ENCODE results near the gene ACTL8.
"Not testable (repeated sequence)": the region's sequence is repeated elsewhere in the genome, so short reads cannot be mapped to it uniquely, and the experiment has no call there.

The ACTL8 gene

GRCh38 chr1:17744666-17745478 is 10.3 kb upstream of the ACTL8 start:
- H3K4me1 ChIP-seq = no peaks in the 10 kb centered on the region
- no peak overlapping the region for H3K27ac ChIP-seq
- no peaks in the 10 kb centered on the region for H4K20me1 ChIP-seq
- H3K9ac ChIP-seq = no peak overlapping the region
- no peaks in the 10 kb centered on the region for H3K36me3 ChIP-seq
- H3K4me2 ChIP-seq = no peak overlapping the region
- TF ChIP-seq Cebpa-rat (IDR thresholded peaks at IDR 0.05) = no peak
- H3K4me3 ChIP-seq = no peak overlapping the region
- no peaks in the 10 kb centered on the region for H3K9me3 ChIP-seq
- no peaks in the 10 kb centered on the region for H3K27me3 ChIP-seq

- Histone ChIP-seq H3K36me3 (no peaks in the 10 kb centered on the region), H3K27ac (no peak overlapping the region), H3K9me3 (no peaks in the 10 kb centered on the region), H3K9ac (no peak overlapping the region), H3K27me3 (no peaks in the 10 kb centered on the region), H3K4me2 (no peak overlapping the region), H3K4me3 (no peak overlapping the region), H3K4me1 (no peaks in the 10 kb centered on the region), H4K20me1 (no peaks in the 10 kb centered on the region)
- no peak for TF ChIP-seq Cebpa-rat (IDR thresholded peaks at IDR 0.05)
Measured at GRCh38 chr1:17745479-17745955, 9.6 kb upstream of the ACTL8 start.

GRCh38 chr1:17746281-17746680 is 8.9 kb upstream of the ACTL8 start:
- H3K4me3 ChIP-seq, H3K4me1 ChIP-seq, H3K9me3 ChIP-seq, H3K36me3 ChIP-seq, H3K9ac ChIP-seq, H3K4me2 ChIP-seq, H4K20me1 ChIP-seq, H3K27me3 ChIP-seq, H3K27ac ChIP-seq: not testable (repeated sequence)

- no peak for TF ChIP-seq Cebpa-rat (IDR thresholded peaks at IDR 0.05)
- Histone ChIP-seq H3K27ac (no peak overlapping the region), H3K9me3 (no peaks in the 10 kb centered on the region), H4K20me1 (no peaks in the 10 kb centered on the region), H3K9ac (no peak overlapping the region), H3K4me3 (no peak overlapping the region), H3K4me1 (no peaks in the 10 kb centered on the region), H3K36me3 (no peaks in the 10 kb centered on the region), H3K4me2 (no peak overlapping the region), H3K27me3 (no peaks in the 10 kb centered on the region)
Measured at GRCh38 chr1:17746920-17747319, 8.2 kb upstream of the ACTL8 start.

DNA sequence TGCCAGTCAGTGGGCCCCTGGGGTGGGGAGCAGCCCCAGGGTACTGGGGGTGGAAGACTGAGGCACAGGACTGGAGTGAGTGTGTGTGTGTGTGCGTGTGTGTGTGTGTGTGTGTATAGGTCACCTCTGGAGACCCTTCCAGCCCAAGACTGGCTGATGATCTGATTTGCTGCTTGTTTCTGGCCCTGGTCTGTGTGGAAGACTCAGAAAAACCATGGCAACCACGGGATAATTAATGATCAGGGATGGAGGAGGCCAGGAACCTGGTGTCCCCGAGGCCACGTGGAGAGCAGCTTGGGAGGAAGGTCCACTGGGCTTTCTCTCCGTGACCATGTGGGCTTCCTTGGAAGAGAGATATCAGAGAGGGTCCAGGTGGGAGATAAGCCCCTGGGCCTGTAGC is 4.8 kb upstream of the ACTL8 start:
- no peaks in the 10 kb centered on the region for H3K27me3 ChIP-seq
- peaks cover 16% of the 10 kb centered on the region for H3K9me3 ChIP-seq
- H3K4me2 ChIP-seq = no peak overlapping the region
- no peak overlapping the region for H3K27ac ChIP-seq
- no peaks in the 10 kb centered on the region for H3K4me1 ChIP-seq
- no peak overlapping the region for H3K4me3 ChIP-seq
- no peak overlapping the region for H3K9ac ChIP-seq
- no peaks in the 10 kb centered on the region for H3K36me3 ChIP-seq
- no peaks in the 10 kb centered on the region for H4K20me1 ChIP-seq
- TF ChIP-seq Cebpa-rat (IDR thresholded peaks at IDR 0.05) = no peak

- H4K20me1 ChIP-seq = no peaks in the 10 kb centered on the region
Measured at GRCh38 chr1:17752356-17752755, 2.8 kb upstream of the ACTL8 start.

GRCh38 chr1:17757426-17757825 is 2.3 kb downstream of the ACTL8 start:
- Histone ChIP-seq H3K9me3 (peaks cover 60% of the 10 kb centered on the region), H3K27ac (no peak overlapping the region), H3K4me1 (no peaks in the 10 kb centered on the region), H3K9ac (no peak overlapping the region), H4K20me1 (no peaks in the 10 kb centered on the region), H3K36me3 (no peaks in the 10 kb centered on the region), H3K4me3 (no peak overlapping the region), H3K4me2 (no peak overlapping the region), H3K27me3 (no peaks in the 10 kb centered on the region)
- TF ChIP-seq Cebpa-rat (IDR thresholded peaks at IDR 0.05) = no peak

More at GRCh38 chr1:17752356-17752755, 2.8 kb upstream of the ACTL8 start:
- Histone ChIP-seq H3K4me1 (no peaks in the 10 kb centered on the region), H3K27ac (no peak overlapping the region), H3K27me3 (no peaks in the 10 kb centered on the region), H3K4me2 (no peak overlapping the region), H3K9me3 (peaks cover 32% of the 10 kb centered on the region), H3K4me3 (no peak overlapping the region), H3K36me3 (no peaks in the 10 kb centered on the region), H3K9ac (no peak overlapping the region)
- TF ChIP-seq Cebpa-rat (IDR thresholded peaks at IDR 0.05) = no peak

GRCh38 chr1:17759114-17759513 is 4.0 kb downstream of the ACTL8 start:
- no peaks in the 10 kb centered on the region for H4K20me1 ChIP-seq
- H3K9me3 ChIP-seq = peaks cover 56% of the 10 kb centered on the region
- H3K9ac ChIP-seq = no peak overlapping the region
- H3K36me3 ChIP-seq = no peaks in the 10 kb centered on the region
- no peak for TF ChIP-seq Cebpa-rat (IDR thresholded peaks at IDR 0.05)
- H3K4me2 ChIP-seq = no peak overlapping the region
- H3K4me1 ChIP-seq = no peaks in the 10 kb centered on the region
- H3K4me3 ChIP-seq = no peak overlapping the region
- H3K27me3 ChIP-seq = no peaks in the 10 kb centered on the region
- no peak overlapping the region for H3K27ac ChIP-seq

GRCh38 chr1:17762313-17762712 is 7.2 kb downstream of the ACTL8 start:
- no peaks in the 10 kb centered on the region for H3K27me3 ChIP-seq
- no peak overlapping the region for H3K27ac ChIP-seq
- H3K4me3 ChIP-seq = no peak overlapping the region
- no peaks in the 10 kb centered on the region for H3K36me3 ChIP-seq
- no peak overlapping the region for H3K9ac ChIP-seq
- no peaks in the 10 kb centered on the region for H3K4me1 ChIP-seq
- no peaks in the 10 kb centered on the region for H4K20me1 ChIP-seq
- no peak overlapping the region for H3K4me2 ChIP-seq
- no peak for TF ChIP-seq Cebpa-rat (IDR thresholded peaks at IDR 0.05)
- peaks cover 28% of the 10 kb centered on the region for H3K9me3 ChIP-seq

DNA sequence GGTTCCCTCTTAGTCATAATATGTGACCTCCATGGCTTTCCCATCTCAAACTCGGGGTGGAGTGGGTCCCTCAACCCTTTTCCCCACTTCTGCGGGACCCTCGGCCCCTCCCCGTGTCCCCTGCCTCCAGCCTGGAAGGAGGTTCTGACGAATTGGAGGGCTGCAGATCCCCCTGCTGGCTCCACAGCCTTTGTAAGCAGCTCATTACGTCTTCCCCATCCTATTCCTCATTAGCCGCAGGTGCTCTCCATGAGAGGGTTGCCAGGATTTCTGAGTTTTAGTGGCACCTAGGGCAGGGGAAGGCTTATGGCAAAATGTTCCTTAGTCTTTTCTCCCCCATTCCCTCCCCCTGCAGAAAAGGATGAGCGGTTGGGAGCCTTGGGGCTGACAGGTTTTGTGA is 8.3 kb downstream of the ACTL8 start:
- Histone ChIP-seq H3K36me3 (no peaks in the 10 kb centered on the region), H3K4me2 (no peak overlapping the region), H3K27ac (no peak overlapping the region), H3K9ac (no peak overlapping the region), H3K4me3 (no peak overlapping the region), H3K9me3 (peaks cover 21% of the 10 kb centered on the region), H4K20me1 (no peaks in the 10 kb centered on the region), H3K4me1 (no peaks in the 10 kb centered on the region), H3K27me3 (no peaks in the 10 kb centered on the region)
- no peak for TF ChIP-seq Cebpa-rat (IDR thresholded peaks at IDR 0.05)

Data from BLaER1 (cell line).